GM20000 (cell line): ENCODE results near the gene VWA5B1.

Source experiments
- DNase-seq: peaks from one replicate; pipeline ENCODE4 v3.0.0; 2012; ENCODE audit warnings: low spot score
- TF ChIP-seq, protein P1 (sequence below): IDR thresholded peaks from 2 replicates; pipeline ENCODE4 v1.5.1; 2012; ENCODE audit warnings: mild to moderate bottlenecking, control low read depth; ENCODE audit errors: extremely low read depth, missing control alignments

VWA5B1 gene

DNA sequence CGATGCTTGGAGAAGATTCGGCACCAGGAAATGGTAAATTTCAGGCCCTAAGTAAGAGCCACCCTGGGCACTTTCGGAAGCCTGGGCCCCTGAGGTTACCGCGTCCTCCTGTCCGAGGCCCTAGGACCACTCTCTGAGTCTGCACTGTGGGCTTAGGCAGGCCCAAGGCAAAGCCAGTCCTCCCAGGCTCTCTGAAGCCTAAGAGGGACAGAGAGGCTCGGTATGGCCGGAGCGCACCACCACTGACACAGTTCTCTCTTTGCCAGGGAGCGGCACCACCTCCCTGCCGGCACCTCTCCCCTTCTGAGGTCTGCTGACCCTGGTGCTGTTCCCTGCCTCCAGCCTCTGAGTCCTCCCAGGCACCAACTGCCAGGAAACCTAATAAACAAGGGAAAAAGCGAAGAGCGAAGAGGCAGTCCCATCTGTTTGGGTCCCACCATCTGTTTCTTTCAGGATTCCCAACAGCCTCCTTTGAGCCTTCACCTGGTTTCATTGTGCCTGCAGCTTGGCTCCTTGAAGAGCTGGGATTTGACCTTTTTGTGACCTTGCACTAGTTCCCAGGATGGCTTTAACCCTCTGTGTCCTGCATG is 57.7 kb downstream of the VWA5B1 start:
- DNase-seq: no peak
- TF ChIP-seq, protein P1, sequence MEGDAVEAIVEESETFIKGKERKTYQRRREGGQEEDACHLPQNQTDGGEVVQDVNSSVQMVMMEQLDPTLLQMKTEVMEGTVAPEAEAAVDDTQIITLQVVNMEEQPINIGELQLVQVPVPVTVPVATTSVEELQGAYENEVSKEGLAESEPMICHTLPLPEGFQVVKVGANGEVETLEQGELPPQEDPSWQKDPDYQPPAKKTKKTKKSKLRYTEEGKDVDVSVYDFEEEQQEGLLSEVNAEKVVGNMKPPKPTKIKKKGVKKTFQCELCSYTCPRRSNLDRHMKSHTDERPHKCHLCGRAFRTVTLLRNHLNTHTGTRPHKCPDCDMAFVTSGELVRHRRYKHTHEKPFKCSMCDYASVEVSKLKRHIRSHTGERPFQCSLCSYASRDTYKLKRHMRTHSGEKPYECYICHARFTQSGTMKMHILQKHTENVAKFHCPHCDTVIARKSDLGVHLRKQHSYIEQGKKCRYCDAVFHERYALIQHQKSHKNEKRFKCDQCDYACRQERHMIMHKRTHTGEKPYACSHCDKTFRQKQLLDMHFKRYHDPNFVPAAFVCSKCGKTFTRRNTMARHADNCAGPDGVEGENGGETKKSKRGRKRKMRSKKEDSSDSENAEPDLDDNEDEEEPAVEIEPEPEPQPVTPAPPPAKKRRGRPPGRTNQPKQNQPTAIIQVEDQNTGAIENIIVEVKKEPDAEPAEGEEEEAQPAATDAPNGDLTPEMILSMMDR: no peak

DNA sequence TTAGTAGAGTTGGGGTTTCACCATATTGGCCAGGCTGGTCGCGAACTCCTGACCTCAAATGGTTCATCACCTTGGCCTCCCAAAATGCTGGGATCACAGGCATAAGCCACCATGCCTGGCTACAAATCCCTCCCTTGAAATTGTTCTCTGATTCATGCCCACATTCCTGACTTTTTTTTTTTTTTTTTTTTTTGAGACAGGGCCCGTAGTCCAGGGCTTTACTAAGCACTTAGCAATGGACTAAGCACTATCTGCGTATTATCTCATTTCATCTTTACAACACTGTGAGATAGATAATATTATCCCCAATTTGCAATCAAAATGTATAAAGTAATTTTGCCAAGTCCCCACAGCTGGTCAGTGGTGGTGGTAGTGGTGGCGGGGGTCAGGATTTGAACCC is 58.9 kb downstream of the VWA5B1 start:
- TF ChIP-seq, protein P1: no peak
- no peak for DNase-seq

DNA sequence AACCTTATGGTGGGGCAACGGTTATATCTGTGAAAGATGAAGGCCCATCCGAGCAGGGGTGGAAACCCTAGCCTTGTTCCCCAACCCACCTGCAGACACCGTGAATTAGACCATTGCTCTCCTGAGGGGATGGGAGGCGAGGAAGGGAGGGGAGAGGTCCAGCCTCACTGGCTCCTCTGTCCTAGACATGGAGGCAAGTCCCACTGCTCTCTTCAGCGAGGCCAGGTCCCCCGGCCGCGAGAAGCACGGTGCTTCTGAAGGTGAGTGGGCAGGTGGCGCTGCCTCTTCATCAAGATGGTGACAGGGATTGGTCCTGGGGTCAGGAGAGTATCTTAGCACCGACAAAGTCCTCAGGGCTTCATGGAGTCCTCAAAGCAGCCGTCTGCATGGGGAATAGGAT is 59.3 kb downstream of the VWA5B1 start:
- DNase-seq: no peak
- TF ChIP-seq, protein P1: no peak

DNA sequence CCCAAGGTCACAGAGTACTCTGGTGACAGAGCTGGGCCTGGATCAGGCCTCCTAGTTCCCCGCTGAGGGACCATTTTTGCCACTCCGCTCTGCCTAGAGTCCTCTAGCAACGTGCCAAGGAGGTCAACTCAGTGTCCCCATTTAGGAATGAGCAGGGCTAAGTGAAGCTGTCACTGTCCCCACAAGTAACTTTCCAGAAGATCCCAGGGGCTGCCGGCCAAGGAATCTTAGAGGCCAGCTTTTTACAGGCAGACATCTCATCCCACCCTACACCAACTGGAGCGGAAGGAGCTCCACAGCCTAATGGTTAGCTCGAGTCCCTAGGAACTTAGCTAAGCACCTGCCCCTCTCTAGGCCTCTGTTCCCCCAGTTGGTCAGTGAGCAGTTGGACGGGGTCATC is 59.7 kb downstream of the VWA5B1 start:
- TF ChIP-seq, protein P1: no peak
- no peak for DNase-seq

DNA sequence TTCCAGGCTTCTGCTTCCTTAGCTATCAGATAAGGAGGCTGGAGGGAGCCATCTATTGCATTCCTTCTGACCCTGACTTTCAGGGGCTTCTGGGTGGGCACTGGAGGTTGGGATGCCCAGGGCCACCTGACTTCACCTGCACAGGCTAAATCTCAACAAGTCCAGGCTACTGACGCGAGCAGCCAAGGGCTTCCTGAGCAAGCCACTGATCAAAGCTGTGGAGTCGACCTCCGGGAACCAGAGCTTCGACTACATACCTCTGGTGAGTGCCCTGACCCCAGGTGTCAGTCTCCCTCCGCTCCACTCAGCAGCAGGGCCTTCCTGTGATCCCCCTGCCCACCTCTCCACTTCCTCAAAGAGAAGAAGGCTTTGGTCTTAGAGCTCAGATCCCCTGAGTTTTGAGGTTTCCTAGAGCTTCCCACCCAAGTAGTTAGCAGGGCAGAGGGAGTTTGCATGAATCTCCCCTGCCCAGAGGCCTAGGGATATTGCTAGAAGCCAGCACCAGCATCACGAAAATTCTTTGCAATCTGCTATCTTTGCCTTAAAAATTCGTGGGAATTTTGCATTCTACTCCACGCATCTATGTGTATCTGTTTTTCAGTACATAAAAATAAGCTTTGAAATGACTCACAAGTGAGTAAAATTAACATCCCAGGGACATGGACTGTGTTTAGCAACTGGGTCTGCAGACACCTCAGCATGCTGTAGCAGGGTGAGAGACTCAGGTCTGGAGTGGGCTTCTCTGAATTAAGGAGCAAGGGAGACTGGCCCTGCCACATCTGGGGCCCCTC is 61.4 kb downstream of the VWA5B1 start:
- DNase-seq: no peak

DNA sequence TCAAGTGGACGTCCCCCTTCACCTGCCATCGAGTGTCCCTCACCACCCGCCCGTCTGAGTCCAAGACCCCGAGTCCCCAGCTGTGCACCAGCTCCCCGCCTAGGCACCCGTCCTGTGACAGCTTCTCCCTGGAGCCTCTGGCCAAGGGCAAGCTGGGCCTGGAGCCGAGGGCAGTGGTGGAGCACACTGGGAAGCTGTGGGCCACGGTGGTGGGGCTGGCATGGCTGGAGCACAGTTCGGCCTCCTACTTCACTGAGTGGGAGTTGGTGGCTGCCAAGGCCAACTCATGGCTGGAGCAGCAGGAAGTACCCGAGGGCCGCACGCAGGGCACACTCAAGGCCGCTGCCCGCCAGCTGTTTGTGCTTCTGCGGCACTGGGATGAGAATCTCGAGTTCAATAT is 63.2 kb downstream of the VWA5B1 start:
- TF ChIP-seq, protein P1: no peak
- no peak for DNase-seq

More for the DNA sequence above, 61.4 kb downstream of the VWA5B1 start:
- TF ChIP-seq, protein P1: no peak

DNA sequence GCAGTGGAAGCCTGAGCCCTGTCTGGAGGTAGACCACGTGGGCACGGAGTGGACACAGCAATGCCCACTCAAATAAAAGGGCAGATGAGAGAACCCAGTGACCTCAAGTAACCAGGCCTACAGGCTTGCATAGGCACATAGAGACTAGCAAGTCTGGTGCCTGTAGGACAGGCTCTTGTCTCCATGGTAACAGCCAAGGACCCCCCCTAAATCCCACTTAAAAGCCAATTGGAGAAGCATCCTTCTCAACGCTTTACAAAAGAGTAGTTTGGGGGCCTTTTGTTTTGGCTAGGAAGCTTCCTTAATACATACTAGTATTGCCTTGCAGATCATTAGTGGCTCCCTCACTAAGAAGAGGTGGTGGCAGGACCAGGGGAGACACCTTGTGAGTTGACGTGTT is 63.9 kb downstream of the VWA5B1 start:
- TF ChIP-seq, protein P1: no peak
- no peak for DNase-seq
